ENCODE data around the gene LRP1B.

Gene LRP1B

GRCh38 chr2:141492816-141493215 is 638.0 kb downstream of the LRP1B start:
- H3K27ac ChIP-seq = no peak overlapping the region
- TF ChIP-seq ZFX (IDR thresholded peaks at IDR 0.05; ENCODE audit: borderline replicate concordance) (no peak), CTCF (IDR thresholded peaks at IDR 0.05) (no peak)

GRCh38 chr2:141490886-141491285 is 639.9 kb downstream of the LRP1B start:
- TF ChIP-seq ZFX (IDR thresholded peaks at IDR 0.05; ENCODE audit: borderline replicate concordance) (no peak), CTCF (IDR thresholded peaks at IDR 0.05) (no peak)
- no peak overlapping the region for H3K27ac ChIP-seq

GRCh38 chr2:141482697-141483096 is 648.1 kb downstream of the LRP1B start:
- no peak overlapping the region for H3K27ac ChIP-seq
- no peak for TF ChIP-seq ZFX (IDR thresholded peaks at IDR 0.05; ENCODE audit: borderline replicate concordance)
- TF ChIP-seq CTCF (IDR thresholded peaks at IDR 0.05) = no peak

- H3K27ac ChIP-seq = no peak overlapping the region
- no peak for TF ChIP-seq CTCF (IDR thresholded peaks at IDR 0.05)
- TF ChIP-seq ZFX (IDR thresholded peaks at IDR 0.05; ENCODE audit: borderline replicate concordance) = no peak
Measured at GRCh38 chr2:141475801-141476200, 655.0 kb downstream of the LRP1B start.

GRCh38 chr2:141468761-141469160 is 662.1 kb downstream of the LRP1B start:
- TF ChIP-seq ZFX (IDR thresholded peaks at IDR 0.05; ENCODE audit: borderline replicate concordance) = no peak
- no peak for TF ChIP-seq CTCF (IDR thresholded peaks at IDR 0.05)

GRCh38 chr2:141467331-141467730 is 663.5 kb downstream of the LRP1B start:
- TF ChIP-seq ZFX (IDR thresholded peaks at IDR 0.05; ENCODE audit: borderline replicate concordance) = no peak
- TF ChIP-seq CTCF (IDR thresholded peaks at IDR 0.05) = no peak
- no peak overlapping the region for H3K27ac ChIP-seq

More at GRCh38 chr2:141468761-141469160, 662.1 kb downstream of the LRP1B start:
- no peak overlapping the region for H3K27ac ChIP-seq

GRCh38 chr2:141464995-141465394 is 665.8 kb downstream of the LRP1B start:
- TF ChIP-seq ZFX (IDR thresholded peaks at IDR 0.05; ENCODE audit: borderline replicate concordance) (no peak), CTCF (IDR thresholded peaks at IDR 0.05) (no peak)
- H3K27ac ChIP-seq = no peak overlapping the region
